Stomach (tissue), 4 donors: ENCODE measurements around the gene EBI3.

Source experiments
- POLR2A ChIP-seq, 4 donors: fragments of 450-650 bp; IDR thresholded peaks; one replicate each; pipeline ENCODE4 v1.6.1; 2016; ENCODE audit warnings: antibody characterized with exemption in 4 of 4, control low read depth in 2 of 4, mild to moderate bottlenecking in 1 of 4, moderate library complexity in 1 of 4
- POLR2AphosphoS5 ChIP-seq, 3 donors: sonication (generic); formaldehyde crosslinking; IDR thresholded peaks; one replicate each; pipeline ENCODE4 v1.6.1; 2016; ENCODE audit warnings: antibody characterized with exemption in 3 of 3

DNA sequence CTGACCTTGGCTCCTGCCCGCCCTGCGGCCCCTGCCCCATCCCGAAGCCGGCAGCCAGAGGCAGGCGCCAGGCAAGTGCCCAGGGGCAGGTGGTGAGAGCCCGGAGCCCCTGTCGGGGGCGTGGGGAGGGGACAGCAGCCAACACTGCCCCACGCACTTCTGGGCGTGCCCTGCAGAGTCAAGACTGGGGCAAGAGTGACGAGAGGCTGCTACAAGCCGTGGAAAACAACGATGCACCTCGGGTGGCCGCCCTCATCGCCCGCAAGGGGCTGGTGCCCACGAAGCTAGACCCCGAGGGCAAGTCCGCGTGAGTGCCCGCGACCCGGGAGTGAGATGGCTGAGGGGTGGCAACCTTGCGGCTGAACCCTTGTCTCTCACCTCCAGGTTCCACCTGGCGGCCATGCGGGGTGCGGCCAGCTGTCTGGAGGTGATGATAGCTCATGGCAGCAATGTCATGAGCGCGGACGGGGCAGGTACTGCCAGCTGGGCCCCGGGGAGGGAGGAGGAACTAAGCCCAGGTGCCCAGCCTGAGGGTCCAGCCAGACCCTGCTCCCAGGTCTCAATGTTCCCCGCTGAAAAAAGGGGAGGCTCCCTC lies 29.5 kb upstream of the EBI3 start:
- TF ChIP-seq POLR2A (IDR thresholded peaks at IDR 0.05) (no peak), POLR2AphosphoS5 (IDR thresholded peaks at IDR 0.05) (no peak)
